ENCODE results near the gene EYA2. TPM values are rescaled to one million over a fixed set of nuclear protein-coding genes. Genes with fewer than 3 reads are reported as not detected.
A peak's percentile ranks its signal among the peaks of the same experiment; 100 is the strongest.

Gene EYA2
- polyA plus RNA-seq, 2 donors = 21.5 to 23.6 TPM

DNA sequence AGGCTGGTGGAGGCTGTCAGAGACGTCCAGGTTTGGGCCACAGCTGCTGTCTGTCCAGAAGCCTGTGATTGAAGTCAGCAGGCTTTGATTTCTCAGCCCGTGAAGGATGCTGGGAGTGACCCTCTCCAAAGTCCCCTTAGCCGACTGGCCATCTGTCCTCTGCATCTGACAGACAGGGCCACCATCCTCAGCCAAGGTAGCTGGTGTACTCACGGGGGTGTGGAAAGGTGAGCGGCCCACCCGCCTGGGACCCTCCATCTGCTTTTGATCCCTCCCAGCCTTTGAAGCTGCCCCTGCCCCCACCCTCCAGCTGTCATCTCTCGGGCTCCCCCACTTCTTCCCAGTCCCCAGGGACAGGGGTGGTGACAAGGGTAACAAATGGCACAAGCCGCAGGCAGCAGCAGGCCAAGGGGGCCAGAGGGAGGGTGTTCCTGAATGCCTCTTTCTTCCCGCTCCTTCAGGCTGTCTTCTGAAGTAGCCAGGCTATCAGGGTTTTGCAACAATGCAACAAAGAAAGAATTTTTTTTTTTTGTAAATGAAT, 84.4 kb downstream of the EYA2 start:
- Histone ChIP-seq H3K4me3 (ENCODE audit: low read depth in 1 of 2, low read length in 2 of 2) (no peak overlapping the region), H3K27me3 (ENCODE audit: control insufficient read depth in 1 of 2, insufficient read depth in 2 of 2, low read length in 2 of 2) (no peaks in the 10 kb centered on the region)
- 58 to 59% methylated on average over 9 of the region's 9 CpGs for WGBS, 2 donors

DNA sequence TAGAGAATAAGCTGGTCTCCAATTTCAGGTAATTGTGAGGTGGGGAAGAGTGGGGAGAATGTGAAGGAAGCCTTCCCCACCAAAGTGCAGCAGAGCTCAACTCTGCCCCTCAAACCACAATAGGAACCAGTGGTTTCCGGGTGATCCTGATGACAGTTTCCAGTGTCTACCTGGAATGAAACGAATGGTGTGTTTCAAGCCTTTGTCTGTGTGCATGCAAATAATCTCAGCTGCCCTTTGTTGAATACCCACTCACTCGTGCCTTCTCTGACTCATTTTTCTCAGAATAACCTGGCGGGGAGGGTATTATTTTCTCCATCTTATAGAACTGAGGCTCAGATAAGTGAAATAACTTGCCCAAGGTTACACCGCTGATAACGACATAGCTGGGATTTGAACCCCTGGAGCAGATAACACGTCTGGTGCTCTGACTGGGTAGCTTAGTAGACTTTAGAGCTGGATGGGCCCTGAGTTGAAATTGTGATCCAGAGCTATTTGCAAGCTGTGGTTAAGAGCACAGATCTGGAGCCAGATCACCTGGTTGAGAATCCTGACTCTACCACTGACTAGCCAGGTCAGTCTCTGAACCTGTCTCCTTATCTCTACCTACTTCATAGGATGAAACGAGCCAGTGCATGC, 85.1 kb downstream of the EYA2 start:
- peaks cover 0 to 9% of the 10 kb centered on the region in 2 donors for H3K4me1 ChIP-seq (ENCODE audit: control insufficient read depth in 2 of 2, insufficient read depth in 2 of 2, low read length in 1 of 2)
- no peak overlapping the region for H3K4me3 ChIP-seq (ENCODE audit: low read depth in 1 of 2, low read length in 2 of 2)
- no peaks in the 10 kb centered on the region for H3K9me3 ChIP-seq (ENCODE audit: control insufficient read depth in 2 of 2, insufficient read depth in 1 of 2, low read depth in 1 of 2, low read length in 1 of 2)
- no peaks in the 10 kb centered on the region for H3K27me3 ChIP-seq (ENCODE audit: control insufficient read depth in 1 of 2, insufficient read depth in 2 of 2, low read length in 2 of 2)
- no peaks in the 10 kb centered on the region for H3K36me3 ChIP-seq (ENCODE audit: control insufficient read depth in 2 of 2, insufficient read depth in 2 of 2, low read length in 1 of 2)
- 45 to 46% methylated on average over 8 of the region's 8 CpGs for WGBS, 2 donors
- peak overlapping the region; percentile 53 to 82 for H3K27ac ChIP-seq (ENCODE audit: low read depth in 2 of 2, low read length in 1 of 2)

More for the DNA sequence above, 84.4 kb downstream of the EYA2 start:
- Histone ChIP-seq H3K36me3 (ENCODE audit: control insufficient read depth in 2 of 2, insufficient read depth in 2 of 2, low read length in 1 of 2) (no peaks in the 10 kb centered on the region), H3K4me1 (ENCODE audit: control insufficient read depth in 2 of 2, insufficient read depth in 2 of 2, low read length in 1 of 2) (peaks cover 0 to 13% of the 10 kb centered on the region in 2 donors), H3K27ac (ENCODE audit: low read depth in 2 of 2, low read length in 1 of 2) (peak overlapping the region; percentile 53 to 82), H3K9me3 (ENCODE audit: control insufficient read depth in 2 of 2, insufficient read depth in 1 of 2, low read depth in 1 of 2, low read length in 1 of 2) (no peaks in the 10 kb centered on the region)

- Histone ChIP-seq H3K9me3 (ENCODE audit: control insufficient read depth in 2 of 2, insufficient read depth in 1 of 2, low read depth in 1 of 2, low read length in 1 of 2) (no peaks in the 10 kb centered on the region), H3K36me3 (ENCODE audit: control insufficient read depth in 2 of 2, insufficient read depth in 2 of 2, low read length in 1 of 2) (no peaks in the 10 kb centered on the region), H3K4me3 (ENCODE audit: low read depth in 1 of 2, low read length in 2 of 2) (no peak overlapping the region), H3K27ac (ENCODE audit: low read depth in 2 of 2, low read length in 1 of 2) (peak overlapping the region in 1 of 2 donors; percentile 21), H3K4me1 (ENCODE audit: control insufficient read depth in 2 of 2, insufficient read depth in 2 of 2, low read length in 1 of 2) (peaks cover 0 to 9% of the 10 kb centered on the region in 2 donors), H3K27me3 (ENCODE audit: control insufficient read depth in 1 of 2, insufficient read depth in 2 of 2, low read length in 2 of 2) (no peaks in the 10 kb centered on the region)
These were observed 86.5 kb downstream of the EYA2 start for GRCh38 chr20:46981184-46981583.

DNA sequence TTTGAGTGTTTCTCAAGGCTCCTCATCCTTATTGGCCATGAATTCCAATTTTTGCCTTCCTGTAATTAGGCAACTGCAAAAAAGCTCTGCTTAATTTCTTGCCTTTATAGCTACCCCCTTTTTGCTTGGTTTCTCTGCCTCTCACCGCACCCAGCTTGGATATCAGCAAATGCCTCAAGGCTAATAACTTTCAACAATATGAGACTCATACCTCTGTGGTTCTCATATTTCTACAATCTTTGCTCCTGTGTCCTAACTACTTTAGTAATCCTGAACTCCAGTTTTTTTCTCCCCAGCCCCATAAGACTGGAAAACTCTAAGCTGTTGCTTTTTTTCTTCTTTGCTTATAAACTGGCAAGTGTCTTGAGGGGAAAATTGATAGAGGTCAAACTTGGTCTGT, 88.8 kb downstream of the EYA2 start:
- 62 to 74% methylated on average over 1 of the region's 1 CpG for WGBS, 2 donors
- H3K9me3 ChIP-seq (ENCODE audit: control insufficient read depth in 2 of 2, insufficient read depth in 1 of 2, low read depth in 1 of 2, low read length in 1 of 2) = no peaks in the 10 kb centered on the region
- no peaks in the 10 kb centered on the region for H3K27me3 ChIP-seq (ENCODE audit: control insufficient read depth in 1 of 2, insufficient read depth in 2 of 2, low read length in 2 of 2)
- no peaks in the 10 kb centered on the region for H3K36me3 ChIP-seq (ENCODE audit: control insufficient read depth in 2 of 2, insufficient read depth in 2 of 2, low read length in 1 of 2)
- H3K4me1 ChIP-seq (ENCODE audit: control insufficient read depth in 2 of 2, insufficient read depth in 2 of 2, low read length in 1 of 2) = peaks cover 0 to 9% of the 10 kb centered on the region in 2 donors
- no peak overlapping the region for H3K27ac ChIP-seq (ENCODE audit: low read depth in 2 of 2, low read length in 1 of 2)
- peak overlapping the region in 1 of 2 donors; percentile 1 for H3K4me3 ChIP-seq (ENCODE audit: low read depth in 1 of 2, low read length in 2 of 2)

DNA sequence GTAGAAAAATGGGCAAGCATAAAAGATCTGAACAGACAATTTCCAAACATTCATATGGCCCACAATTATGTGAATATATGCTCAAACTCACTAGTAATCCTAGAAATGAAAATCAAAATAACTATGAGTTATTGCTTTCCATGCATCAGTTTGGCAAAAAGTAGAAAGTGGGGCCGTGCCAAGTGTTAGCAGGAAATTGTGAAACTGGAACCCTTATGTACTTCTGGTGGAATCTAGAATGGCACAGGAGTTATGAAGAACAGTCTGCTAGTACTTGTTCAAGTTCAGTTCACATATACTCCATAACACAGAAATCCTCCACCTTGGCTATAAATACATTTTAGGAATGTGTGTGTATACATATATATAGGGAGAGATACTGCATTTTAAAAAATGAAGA, 89.8 kb downstream of the EYA2 start:
- no peaks in the 10 kb centered on the region for H3K9me3 ChIP-seq (ENCODE audit: control insufficient read depth in 2 of 2, insufficient read depth in 1 of 2, low read depth in 1 of 2, low read length in 1 of 2)
- H3K36me3 ChIP-seq (ENCODE audit: control insufficient read depth in 2 of 2, insufficient read depth in 2 of 2, low read length in 1 of 2) = no peaks in the 10 kb centered on the region
- no peak overlapping the region for H3K27ac ChIP-seq (ENCODE audit: low read depth in 2 of 2, low read length in 1 of 2)
- no peak overlapping the region for H3K4me3 ChIP-seq (ENCODE audit: low read depth in 1 of 2, low read length in 2 of 2)
- H3K27me3 ChIP-seq (ENCODE audit: control insufficient read depth in 1 of 2, insufficient read depth in 2 of 2, low read length in 2 of 2) = no peaks in the 10 kb centered on the region
- H3K4me1 ChIP-seq (ENCODE audit: control insufficient read depth in 2 of 2, insufficient read depth in 2 of 2, low read length in 1 of 2) = peaks cover 0 to 4% of the 10 kb centered on the region in 2 donors
- 26 to 40% methylated on average over 1 of the region's 1 CpG for WGBS, 2 donors

GRCh38 chr20:46985250-46985649, 90.6 kb downstream of the EYA2 start:
- peak overlapping the region; percentile 36 to 66 for H3K27ac ChIP-seq (ENCODE audit: low read depth in 2 of 2, low read length in 1 of 2)

GRCh38 chr20:46985671-46986070, 91.0 kb downstream of the EYA2 start:
- 66 to 75% methylated on average over 2 of the region's 2 CpGs for WGBS, 2 donors
- H3K4me3 ChIP-seq (ENCODE audit: low read depth in 1 of 2, low read length in 2 of 2) = no peak overlapping the region
- H3K36me3 ChIP-seq (ENCODE audit: control insufficient read depth in 2 of 2, insufficient read depth in 2 of 2, low read length in 1 of 2) = no peaks in the 10 kb centered on the region
- peak overlapping the region; percentile 36 to 66 for H3K27ac ChIP-seq (ENCODE audit: low read depth in 2 of 2, low read length in 1 of 2)
- H3K27me3 ChIP-seq (ENCODE audit: control insufficient read depth in 1 of 2, insufficient read depth in 2 of 2, low read length in 2 of 2) = no peaks in the 10 kb centered on the region
- H3K9me3 ChIP-seq (ENCODE audit: control insufficient read depth in 2 of 2, insufficient read depth in 1 of 2, low read depth in 1 of 2, low read length in 1 of 2) = no peaks in the 10 kb centered on the region
- H3K4me1 ChIP-seq (ENCODE audit: control insufficient read depth in 2 of 2, insufficient read depth in 2 of 2, low read length in 1 of 2) = peaks cover 0 to 2% of the 10 kb centered on the region in 2 donors

More at GRCh38 chr20:46985250-46985649, 90.6 kb downstream of the EYA2 start:
- Histone ChIP-seq H3K27me3 (ENCODE audit: control insufficient read depth in 1 of 2, insufficient read depth in 2 of 2, low read length in 2 of 2) (no peaks in the 10 kb centered on the region), H3K4me1 (ENCODE audit: control insufficient read depth in 2 of 2, insufficient read depth in 2 of 2, low read length in 1 of 2) (peaks cover 0 to 2% of the 10 kb centered on the region in 2 donors), H3K4me3 (ENCODE audit: low read depth in 1 of 2, low read length in 2 of 2) (no peak overlapping the region), H3K9me3 (ENCODE audit: control insufficient read depth in 2 of 2, insufficient read depth in 1 of 2, low read depth in 1 of 2, low read length in 1 of 2) (no peaks in the 10 kb centered on the region), H3K36me3 (ENCODE audit: control insufficient read depth in 2 of 2, insufficient read depth in 2 of 2, low read length in 1 of 2) (no peaks in the 10 kb centered on the region)
- 45 to 67% methylated on average over 2 of the region's 2 CpGs for WGBS, 2 donors

GRCh38 chr20:46987001-46987400, 92.4 kb downstream of the EYA2 start:
- H3K27me3 ChIP-seq (ENCODE audit: control insufficient read depth in 1 of 2, insufficient read depth in 2 of 2, low read length in 2 of 2) = no peaks in the 10 kb centered on the region
- H3K27ac ChIP-seq (ENCODE audit: low read depth in 2 of 2, low read length in 1 of 2) = no peak overlapping the region
- WGBS, 2 donors = 61 to 68% methylated on average over 5 of the region's 5 CpGs
- no peak overlapping the region for H3K4me3 ChIP-seq (ENCODE audit: low read depth in 1 of 2, low read length in 2 of 2)
- no peaks in the 10 kb centered on the region for H3K36me3 ChIP-seq (ENCODE audit: control insufficient read depth in 2 of 2, insufficient read depth in 2 of 2, low read length in 1 of 2)
- peaks cover 0 to 5% of the 10 kb centered on the region in 2 donors for H3K4me1 ChIP-seq (ENCODE audit: control insufficient read depth in 2 of 2, insufficient read depth in 2 of 2, low read length in 1 of 2)
- H3K9me3 ChIP-seq (ENCODE audit: control insufficient read depth in 2 of 2, insufficient read depth in 1 of 2, low read depth in 1 of 2, low read length in 1 of 2) = no peaks in the 10 kb centered on the region

GRCh38 chr20:46990017-46990595, 95.5 kb downstream of the EYA2 start:
- Histone ChIP-seq H3K9me3 (ENCODE audit: control insufficient read depth in 2 of 2, insufficient read depth in 1 of 2, low read depth in 1 of 2, low read length in 1 of 2) (no peaks in the 10 kb centered on the region), H3K4me1 (ENCODE audit: control insufficient read depth in 2 of 2, insufficient read depth in 2 of 2, low read length in 1 of 2) (peaks cover 0 to 5% of the 10 kb centered on the region in 2 donors), H3K4me3 (ENCODE audit: low read depth in 1 of 2, low read length in 2 of 2) (peak overlapping the region in 1 of 2 donors; percentile 6), H3K36me3 (ENCODE audit: control insufficient read depth in 2 of 2, insufficient read depth in 2 of 2, low read length in 1 of 2) (no peaks in the 10 kb centered on the region), H3K27me3 (ENCODE audit: control insufficient read depth in 1 of 2, insufficient read depth in 2 of 2, low read length in 2 of 2) (no peaks in the 10 kb centered on the region), H3K27ac (ENCODE audit: low read depth in 2 of 2, low read length in 1 of 2) (peak overlapping the region; percentile 91 to 98)
- WGBS, 2 donors = 22 to 24% methylated on average over 12 of the region's 12 CpGs

All from esophagus (tissue), 2 donors.